H1 (cell line): ENCODE measurements around the gene ITPR1. TPM values are rescaled to one million over a fixed set of nuclear protein-coding genes. Genes with fewer than 3 reads are reported as not detected.

Source experiments
- CTCF ChIA-PET: fragments of 300-600 bp; sonication (Branson Sonifier 250); formaldehyde crosslinking; loops from one replicate; lab custom pipeline; 2021; ENCODE audit not compliant: partially characterized antibody; lab: Charles Lee
- POLR2A ChIA-PET: fragments of 300-600 bp; sonication (Branson Sonifier 250); formaldehyde crosslinking; loops from one replicate; lab custom pipeline; 2021; ENCODE audit warnings: inconsistent platforms; ENCODE audit not compliant: partially characterized antibody; lab: Charles Lee
- DNase-seq, 2 experiments: peaks; one replicate each; pipeline versions ENCODE4 v3.0.0 to v3.0.0-alpha.2; 2010 to 2022; ENCODE audit warnings: low spot score in 2 of 2, low read depth in 1 of 2, mixed read lengths in 1 of 2
- FAIRE-seq: peaks from 2 replicates; lab custom pipeline; 2011; peaks lifted over from hg19 to GRCh38; lab: Jason Lieb, UNC
- H2AFZ ChIP-seq: 2 replicates; pipeline ENCODE4 v1.8.1; 2012; ENCODE audit warnings: low read length, inconsistent platforms
- H2AK5ac ChIP-seq: 2 replicates; pipeline ENCODE4 v1.6.1; 2013; ENCODE audit warnings: low read depth, low read length
- H2BK120ac ChIP-seq: replicated peaks from 2 replicates; pipeline ENCODE3; 2013; ENCODE audit warnings: low read depth, low read length, inconsistent platforms
- H2BK12ac ChIP-seq: 2 replicates; pipeline ENCODE4 v1.6.1; 2013; ENCODE audit warnings: low read depth, low read length
- H2BK15ac ChIP-seq: 2 replicates; pipeline ENCODE4 v1.6.1; 2013; ENCODE audit warnings: low read length
- H2BK20ac ChIP-seq: 2 replicates; pipeline ENCODE4 v1.6.1; 2013; ENCODE audit warnings: low read length
- H2BK5ac ChIP-seq: 2 replicates; pipeline ENCODE4 v1.6.1; 2013; ENCODE audit warnings: low read depth, low read length
- H3K14ac ChIP-seq: 2 replicates; pipeline ENCODE4 v1.6.1; 2013; ENCODE audit warnings: inconsistent platforms; ENCODE audit not compliant: insufficient read length
- H3K18ac ChIP-seq: 2 replicates; pipeline ENCODE4 v1.6.1; 2013; ENCODE audit warnings: low read length; ENCODE audit errors: extremely low read depth
- H3K23ac ChIP-seq: 2 replicates; pipeline ENCODE4 v1.6.1; 2013; ENCODE audit warnings: inconsistent platforms; ENCODE audit not compliant: insufficient read length
- H3K23me2 ChIP-seq: 2 replicates; pipeline ENCODE4 v1.6.1; 2013; ENCODE audit warnings: low read depth, low read length
- H3K27ac ChIP-seq: 2 replicates; pipeline ENCODE4 v1.6.1; 2011; ENCODE audit warnings: low read depth, low read length, inconsistent platforms
- H3K27me3 ChIP-seq, 4 experiments: replicated peaks in 1 of 4; 1 replicate in 1 of 4; 2 replicates in 3 of 4; pipeline versions ENCODE4 v1.6.1 to v1.8.1; 2011 to 2013; ENCODE audit warnings: low read length in 3 of 4, mild to moderate bottlenecking in 3 of 4, inconsistent platforms in 2 of 4, mixed read lengths in 2 of 4, moderate library complexity in 1 of 4; ENCODE audit not compliant: control insufficient read depth in 3 of 4, insufficient read depth in 3 of 4; ENCODE audit errors: extremely low read depth in 1 of 4
- H3K36me3 ChIP-seq, 4 experiments: 2 replicates each; pipeline versions ENCODE4 v1.6.1 to v1.8.1; 2011 to 2013; ENCODE audit warnings: mild to moderate bottlenecking in 4 of 4, low read length in 3 of 4, moderate library complexity in 2 of 4, control low read depth in 1 of 4, inconsistent platforms in 1 of 4; ENCODE audit not compliant: insufficient read depth in 4 of 4, control insufficient read depth in 2 of 4
- H3K4ac ChIP-seq: replicated peaks from 2 replicates; pipeline ENCODE3; 2013; ENCODE audit warnings: low read length, low read depth, mixed read lengths, inconsistent platforms; ENCODE audit not compliant: insufficient read length
- H3K4me1 ChIP-seq, 4 experiments: replicated peaks in 1 of 4; 1 replicate in 1 of 4; 2 replicates in 3 of 4; pipeline versions ENCODE4 v1.6.1 to v1.8.1; 2011 to 2013; ENCODE audit warnings: low read length in 3 of 4, inconsistent platforms in 2 of 4, mixed read lengths in 1 of 4; ENCODE audit not compliant: insufficient read depth in 4 of 4, control insufficient read depth in 3 of 4
- H3K4me2 ChIP-seq, 2 experiments: 2 replicates each; pipeline versions ENCODE4 v1.6.1 to v1.8.1; 2011 to 2013; ENCODE audit warnings: low read depth in 2 of 2, low read length in 2 of 2, control low read depth in 1 of 2, inconsistent platforms in 1 of 2, mild to moderate bottlenecking in 1 of 2; ENCODE audit not compliant: insufficient read depth in 1 of 2
- H3K4me3 ChIP-seq, 4 experiments: fragments of 200-600, 300-600 bp in 1 of 4; sonication (generic), shearing (Covaris generic), sonication (Bioruptor Twin) in 1 of 4; 2 replicates each; pipeline versions ENCODE4 v1.5.1 to v1.8.1; 2011 to 2016; ENCODE audit warnings: low read length in 4 of 4, low read depth in 3 of 4, control low read depth in 2 of 4, inconsistent platforms in 2 of 4, mild to moderate bottlenecking in 2 of 4, mixed read lengths in 1 of 4, moderate library complexity in 1 of 4; ENCODE audit not compliant: insufficient read depth in 2 of 4; ENCODE audit errors: extremely low read depth in 1 of 4
- H3K56ac ChIP-seq: replicated peaks from 2 replicates; pipeline ENCODE3; 2013; ENCODE audit warnings: low read depth, mild to moderate bottlenecking, mixed read lengths, low read length, inconsistent platforms; ENCODE audit not compliant: insufficient read length
- H3K79me1 ChIP-seq: 2 replicates; pipeline ENCODE4 v1.6.1; 2013; ENCODE audit warnings: low read depth, low read length, control low read depth
- H3K79me2 ChIP-seq, 2 experiments: 2 replicates each; pipeline versions ENCODE4 v1.6.1 to v1.8.1; 2012 to 2013; ENCODE audit warnings: low read length in 2 of 2, mild to moderate bottlenecking in 2 of 2, inconsistent platforms in 1 of 2; ENCODE audit not compliant: insufficient read depth in 2 of 2, control insufficient read depth in 1 of 2
- H3K9ac ChIP-seq, 4 experiments: replicated peaks in 1 of 4; 1 replicate in 1 of 4; 2 replicates in 3 of 4; pipeline versions ENCODE4 v1.6.1 to v1.8.1; 2011 to 2013; ENCODE audit warnings: low read depth in 3 of 4, low read length in 3 of 4, control low read depth in 2 of 4, mild to moderate bottlenecking in 2 of 4, moderate library complexity in 2 of 4, inconsistent platforms in 1 of 4; ENCODE audit errors: extremely low read depth in 1 of 4
- H3K9me3 ChIP-seq, 2 experiments: 2 replicates each; pipeline versions ENCODE4 v1.6.1 to v1.8.1; 2012 to 2013; ENCODE audit warnings: mild to moderate bottlenecking in 2 of 2, moderate library complexity in 2 of 2, control low read depth in 1 of 2, inconsistent platforms in 1 of 2, low read depth in 1 of 2, low read length in 1 of 2, mixed read lengths in 1 of 2; ENCODE audit not compliant: insufficient read depth in 2 of 2
- H4K20me1 ChIP-seq, 2 experiments: replicated peaks in 1 of 2; 2 replicates each; pipeline versions ENCODE3 to v1.8.1; 2011 to 2013; ENCODE audit warnings: inconsistent platforms in 2 of 2, low read length in 2 of 2, mild to moderate bottlenecking in 1 of 2; ENCODE audit not compliant: insufficient read depth in 2 of 2, control insufficient read depth in 1 of 2
- H4K5ac ChIP-seq: 2 replicates; pipeline ENCODE4 v1.6.1; 2013; ENCODE audit warnings: low read length, low read depth, mixed read lengths, inconsistent platforms; ENCODE audit not compliant: insufficient read length
- H4K8ac ChIP-seq: 2 replicates; pipeline ENCODE4 v1.8.0; 2013; ENCODE audit warnings: mild to moderate bottlenecking, moderate library complexity, low read length, inconsistent platforms; ENCODE audit not compliant: insufficient read depth; ENCODE audit errors: extremely low read depth
- H4K91ac ChIP-seq: replicated peaks from 2 replicates; pipeline ENCODE3; 2013; ENCODE audit warnings: low read length, mixed read lengths, inconsistent platforms; ENCODE audit not compliant: insufficient read length
- CBX5 ChIP-seq: fragments of 300-800, 300-1000 bp; sonication (generic); IDR thresholded peaks from 2 replicates; pipeline ENCODE4 v1.7.1; 2016; ENCODE audit warnings: antibody characterized with exemption, low read length, low read depth
- EGR1 ChIP-seq: IDR thresholded peaks from 2 replicates; pipeline ENCODE4 v1.6.1; 2011; ENCODE audit warnings: low read depth, low read length, borderline replicate concordance
- GABPA ChIP-seq: IDR thresholded peaks from 2 replicates; pipeline ENCODE4 v1.6.1; 2011; ENCODE audit warnings: mild to moderate bottlenecking, low read length, moderate library complexity, borderline replicate concordance; ENCODE audit not compliant: insufficient read depth
- HDAC2 ChIP-seq, 2 experiments: fragments of 300-600 bp in 1 of 2; sonication (generic) in 1 of 2; IDR thresholded peaks; 2 replicates each; pipeline ENCODE4 v1.6.1; 2011 to 2012; ENCODE audit warnings: low read depth in 2 of 2, low read length in 2 of 2, mild to moderate bottlenecking in 2 of 2, moderate library complexity in 2 of 2, borderline replicate concordance in 1 of 2, inconsistent platforms in 1 of 2
- KDM5A ChIP-seq: fragments of 200-600 bp; IDR thresholded peaks from 2 replicates; pipeline ENCODE4 v1.7.1; 2012; ENCODE audit warnings: mild to moderate bottlenecking, low read length, inconsistent platforms, mixed read lengths
- SAP30 ChIP-seq: fragments of 300-600 bp; sonication (generic); IDR thresholded peaks from 2 replicates; pipeline ENCODE4 v1.7.1; 2012; ENCODE audit warnings: low read length, moderate library complexity, mild to moderate bottlenecking, inconsistent platforms; ENCODE audit not compliant: insufficient read depth, insufficient replicate concordance
- SIX5 ChIP-seq: IDR thresholded peaks from 2 replicates; pipeline ENCODE4 v1.6.1; 2011; ENCODE audit warnings: mild to moderate bottlenecking, low read depth, low read length
- SRF ChIP-seq: IDR thresholded peaks from 2 replicates; pipeline ENCODE4 v1.6.1; 2011; ENCODE audit warnings: mild to moderate bottlenecking, low read depth, low read length, moderate library complexity
- SUZ12 ChIP-seq: fragments of 200-600 bp; sonication (generic); IDR thresholded peaks from 2 replicates; pipeline ENCODE4 v1.6.1; 2012; ENCODE audit warnings: mild to moderate bottlenecking, inconsistent platforms, low read length, moderate library complexity, mixed read lengths
- TCF12 ChIP-seq: IDR thresholded peaks from 2 replicates; pipeline ENCODE4 v1.6.1; 2011; ENCODE audit warnings: low read depth, mild to moderate bottlenecking, low read length
- TEAD4 ChIP-seq: IDR thresholded peaks from 2 replicates; pipeline ENCODE4 v1.6.1; 2012; ENCODE audit warnings: low read depth, low read length, inconsistent platforms, mixed read lengths
- ZNF274 ChIP-seq: IDR thresholded peaks from 2 replicates; pipeline ENCODE4 v1.7.0; 2012; ENCODE audit warnings: low read length, borderline replicate concordance; ENCODE audit errors: extremely low read depth
- WGBS, 2 experiments: shearing (Covaris generic) in 1 of 2; methylation state at CpG; one replicate each; pipeline versions ENCODE4 v1.1.6 to v1.1.7; 2013 to 2015; ENCODE audit warnings: low lambda C conversion rate in 2 of 2, mixed read lengths in 2 of 2, inconsistent platforms in 1 of 2, low coverage in 1 of 2, missing lambda C conversion rate in 1 of 2; ENCODE audit not compliant: insufficient replicate concordance in 2 of 2, insufficient coverage in 1 of 2, insufficient read length in 1 of 2; ENCODE audit errors: extremely low coverage in 1 of 2, missing lambda C conversion rate in 1 of 2; 5-methylcytosine and 5-hydroxymethylcytosine counted together
- polyA plus RNA-seq, 7 experiments: library from polyadenylated mRNA; depleted of rRNA in 3 of 7; stranded (reverse) in 5 of 7; unstranded in 2 of 7; fragments of >200 nt in 5 of 7; fragments of 200-250 nt in 2 of 7; gene quantifications; 1 replicate in 5 of 7; 2 replicates in 1 of 7; 4 replicates in 1 of 7; pipeline versions ENCODE4 v1.2.1 to v1.2.3, GENCODE V29; 2011 to 2013; ENCODE audit warnings: missing spikeins in 2 of 7, mixed read lengths in 2 of 7
- total RNA-seq: library from RNA; stranded (reverse); fragmentation: NEBNext Ultra II Directional; extraction: Animal tissue kit (Norgen Biotek cat#: 25700); gene quantifications from 2 replicates; pipeline ENCODE4 v1.2.1, GENCODE V29; 2021

Gene ITPR1
- total and polyA plus RNA-seq, 2 of the 8 experiments (the other 6 are each of a cell fraction or from before 2014, with no cell fraction given): 2.5 to 16.3 TPM

DNA sequence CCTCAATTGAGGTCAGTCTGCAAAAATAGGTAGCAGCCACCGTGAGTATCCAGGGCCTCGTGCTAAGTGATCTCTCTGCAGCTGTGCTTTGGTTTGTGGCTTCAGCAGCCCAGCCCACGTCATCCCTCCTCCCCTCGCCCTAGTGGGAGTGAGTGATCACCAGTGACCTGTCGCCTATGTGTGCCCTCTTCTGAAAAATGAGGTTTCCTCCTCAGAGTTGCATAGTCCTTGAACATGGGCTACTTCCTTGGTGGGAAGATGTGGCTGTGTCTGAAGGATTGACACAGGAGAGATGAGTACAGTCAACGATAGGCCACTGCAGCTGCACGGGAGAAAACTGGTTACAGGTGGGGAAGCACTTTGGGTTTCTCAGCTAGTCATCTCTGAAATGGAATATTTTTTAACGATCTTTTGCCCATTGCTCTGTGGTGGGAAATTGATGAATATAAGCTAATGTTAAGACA lies 341.3 kb downstream of the ITPR1 start:
- POLR2A ChIA-PET: no interaction called here
- TF ChIP-seq HDAC2 (IDR thresholded peaks at IDR 0.05; ENCODE audit: borderline replicate concordance in 1 of 2, low read depth in 2 of 2, low read length in 2 of 2) (no peak), SIX5 (no peak), SUZ12 (no peak), KDM5A (no peak), SRF (no peak), TEAD4 (no peak), TCF12 (no peak), EGR1 (no peak), ZNF274 (no peak), GABPA (no peak), SAP30 (no peak), CBX5 (no peak)

More for the DNA sequence above, 341.3 kb downstream of the ITPR1 start:
- H3K18ac ChIP-seq: no peak overlapping the region
- H4K20me1 ChIP-seq: no peaks in the 10 kb centered on the region
- no peaks in the 10 kb centered on the region for H3K79me1 ChIP-seq
- no peak overlapping the region for H2AFZ ChIP-seq
- H3K23ac ChIP-seq: no peak overlapping the region
- FAIRE-seq: no peak
- H3K9ac ChIP-seq: no peak overlapping the region
- 89% methylated on average over 8 of the region's 8 CpGs; no CpG with 5 or more reads in 1 of the 2 experiments for WGBS, 2 experiments
- CTCF ChIA-PET: interaction anchor here (0.9 to 2.1 kb wide), 2 partner anchors 8 to 114 kb away, joined by 4 to 7 read pairs; no protein-coding TSS in a partner anchor
- H3K4ac ChIP-seq: no peak overlapping the region
- H3K14ac ChIP-seq: no peak overlapping the region
- no peak for DNase-seq
- no peak overlapping the region for H2BK15ac ChIP-seq
- no peak overlapping the region for H4K91ac ChIP-seq
- no peaks in the 10 kb centered on the region for H3K9me3 ChIP-seq
- H2BK5ac ChIP-seq: no peak overlapping the region
- no peaks in the 10 kb centered on the region for H3K27me3 ChIP-seq
- no peaks in the 10 kb centered on the region for H3K23me2 ChIP-seq
- no peak overlapping the region for H4K8ac ChIP-seq
- H3K4me1 ChIP-seq: no peaks in the 10 kb centered on the region
- no peaks in the 10 kb centered on the region for H3K79me2 ChIP-seq
- H2BK120ac ChIP-seq: no peak overlapping the region
- no peak overlapping the region for H2BK20ac ChIP-seq
- no peak overlapping the region for H3K27ac ChIP-seq
- H4K5ac ChIP-seq: no peak overlapping the region
- H3K36me3 ChIP-seq: no peaks in the 10 kb centered on the region
- H3K56ac ChIP-seq: no peak overlapping the region
- H2AK5ac ChIP-seq: no peak overlapping the region
- H3K4me3 ChIP-seq: no peak overlapping the region
- H3K4me2 ChIP-seq: no peak overlapping the region
- no peak overlapping the region for H2BK12ac ChIP-seq
